Activated CD4-positive, alpha-beta T cell treated with anti-CD3 and anti-CD28 coated beads, Interleukin-2, amount 50 U/mL, for 16 hours (primary cell): ENCODE measurements around the gene ABHD18.
"Not testable (repeated sequence)": the region's sequence is repeated elsewhere in the genome, so short reads cannot be mapped to it uniquely, and the experiment has no call there.

Experiments
- DNase-seq: peaks from one replicate; pipeline ENCODE4 v3.0.0-alpha.2; 2020

The ABHD18 gene

DNA sequence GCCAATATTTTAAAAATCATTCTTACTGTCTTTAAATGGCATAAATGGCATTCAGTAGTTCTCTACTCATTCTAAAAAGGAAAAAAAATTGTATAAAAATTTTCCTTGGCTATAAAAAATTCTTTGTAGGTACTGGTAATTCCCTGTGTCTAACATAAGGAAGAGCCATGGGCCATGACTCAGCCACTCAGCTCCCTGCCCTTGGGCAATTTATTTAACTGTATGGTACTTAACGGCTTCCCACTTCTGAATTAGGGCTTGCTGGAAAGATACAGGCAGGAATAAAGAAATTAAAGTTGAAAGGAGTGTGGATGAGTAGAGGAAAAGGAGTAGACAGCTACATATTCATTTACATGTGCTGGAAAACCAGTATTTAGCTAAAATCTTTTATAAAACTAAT lies 30.6 kb downstream of the ABHD18 start:
- DNase-seq: no peak

DNA sequence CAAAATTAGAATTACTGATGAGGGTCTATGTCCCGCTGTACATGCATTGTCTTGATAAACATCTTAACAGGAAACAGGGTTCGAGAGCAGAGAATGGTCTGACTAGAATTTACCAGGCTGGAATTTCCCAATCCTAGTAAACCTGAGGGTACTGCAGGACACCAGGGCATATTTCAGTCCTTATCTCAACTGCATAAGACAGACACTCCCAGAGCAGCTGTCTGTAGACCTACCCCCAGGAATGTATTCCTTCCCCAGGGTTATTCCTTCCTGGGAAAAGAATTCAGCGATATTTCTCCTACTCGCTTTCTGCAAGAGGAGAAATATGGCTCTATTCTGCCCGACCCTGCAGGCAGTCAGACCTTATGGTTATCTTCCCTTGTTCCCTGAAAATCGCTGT lies 31.3 kb downstream of the ABHD18 start:
- DNase-seq: not testable (repeated sequence)

DNA sequence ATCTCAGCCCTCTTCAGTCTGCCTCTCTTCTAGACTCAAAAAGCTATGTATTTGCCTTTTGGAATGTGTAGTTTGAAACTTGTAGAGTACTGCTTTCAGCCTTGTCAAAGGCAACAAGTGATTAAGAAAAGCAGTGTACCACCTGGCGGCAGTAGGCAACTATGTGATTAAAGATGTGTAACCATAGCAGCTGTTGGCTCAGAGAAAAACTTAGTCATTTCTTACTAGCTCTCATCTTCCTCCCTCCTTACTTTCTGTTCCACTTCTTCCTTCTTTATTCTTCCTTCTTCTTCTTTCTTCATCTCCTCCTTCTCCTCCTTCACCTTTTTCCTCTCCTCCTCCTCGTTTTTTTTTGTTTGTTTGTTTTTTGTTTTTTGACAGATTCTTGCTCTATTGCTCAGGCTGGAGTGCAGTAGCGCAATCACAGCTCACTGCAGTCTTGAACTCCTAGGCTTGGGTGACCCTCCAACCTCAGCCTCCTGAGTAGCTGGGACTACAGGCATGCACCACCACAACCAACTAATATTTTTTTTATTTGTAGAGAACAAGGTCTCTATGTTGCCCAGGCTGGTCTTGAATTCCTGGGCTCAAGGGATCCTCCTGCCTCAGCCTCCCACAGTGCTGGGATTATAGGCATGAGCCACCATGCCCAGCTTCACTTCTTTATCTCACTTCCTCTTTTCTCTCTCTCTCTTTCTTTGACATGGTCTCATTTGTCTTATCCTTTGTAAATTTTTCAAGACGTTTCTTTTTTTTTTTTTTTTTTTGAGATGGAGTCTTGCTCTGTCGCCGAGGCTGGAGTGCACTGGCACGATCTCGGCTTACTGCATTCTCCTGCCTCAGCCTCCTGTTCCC lies 32.6 kb downstream of the ABHD18 start:
- DNase-seq: peak; percentile 64

DNA sequence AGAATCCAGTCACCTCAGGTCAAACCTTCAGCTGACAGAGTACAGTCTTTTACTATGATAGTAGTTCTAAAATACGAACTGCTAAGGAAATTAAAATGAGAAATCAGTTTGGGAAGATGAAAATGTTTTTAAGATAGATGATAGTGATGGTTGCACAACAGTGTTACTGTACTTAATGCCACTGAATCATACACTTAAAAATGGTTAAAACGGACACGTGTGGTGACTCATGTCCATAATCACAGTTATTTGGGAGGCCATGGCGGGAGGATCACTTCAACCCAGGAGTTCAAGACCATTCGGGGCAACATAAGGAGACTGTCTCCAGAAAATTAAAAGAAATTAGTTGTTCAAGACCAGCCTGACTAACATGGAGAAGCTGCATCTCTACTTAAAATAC lies 41.4 kb downstream of the ABHD18 start:
- DNase-seq: no peak

DNA sequence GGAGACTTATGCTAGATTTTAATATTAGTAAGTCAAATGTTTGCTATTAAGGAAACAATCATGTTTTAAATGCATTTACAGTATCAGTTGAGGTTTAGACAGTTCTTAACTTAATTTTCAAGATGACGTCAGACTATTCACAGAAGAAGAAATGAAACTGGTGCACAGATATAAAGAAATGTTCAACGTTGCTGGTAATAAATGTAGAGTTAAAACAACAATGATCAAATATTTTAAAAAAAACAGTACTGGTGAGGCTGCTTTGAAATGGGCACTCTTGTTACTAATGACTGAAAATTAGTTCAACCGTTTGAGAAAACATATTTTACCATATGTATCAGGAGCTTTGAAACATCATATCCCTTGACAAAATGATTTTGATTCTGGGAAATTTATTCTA lies 44.2 kb downstream of the ABHD18 start:
- no peak for DNase-seq

DNA sequence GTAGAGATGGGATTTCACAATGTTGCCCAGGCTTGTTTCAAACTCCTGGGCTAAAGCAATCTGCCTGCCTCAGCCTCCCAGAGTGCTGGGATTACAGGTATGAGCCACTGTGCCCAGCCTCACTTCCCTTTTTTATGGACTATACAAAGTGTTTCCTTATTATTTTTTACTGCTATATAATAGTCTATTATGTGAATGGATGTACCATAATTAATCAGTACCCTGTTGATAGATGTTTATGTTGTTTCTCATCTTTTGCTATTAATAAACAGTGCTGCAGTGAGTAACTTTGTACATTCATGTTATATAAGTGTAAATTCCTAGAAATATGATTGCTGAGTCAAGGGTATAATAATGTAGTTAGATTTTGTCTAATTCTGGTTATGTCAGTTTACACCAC lies 60.1 kb downstream of the ABHD18 start:
- DNase-seq: no peak

DNA sequence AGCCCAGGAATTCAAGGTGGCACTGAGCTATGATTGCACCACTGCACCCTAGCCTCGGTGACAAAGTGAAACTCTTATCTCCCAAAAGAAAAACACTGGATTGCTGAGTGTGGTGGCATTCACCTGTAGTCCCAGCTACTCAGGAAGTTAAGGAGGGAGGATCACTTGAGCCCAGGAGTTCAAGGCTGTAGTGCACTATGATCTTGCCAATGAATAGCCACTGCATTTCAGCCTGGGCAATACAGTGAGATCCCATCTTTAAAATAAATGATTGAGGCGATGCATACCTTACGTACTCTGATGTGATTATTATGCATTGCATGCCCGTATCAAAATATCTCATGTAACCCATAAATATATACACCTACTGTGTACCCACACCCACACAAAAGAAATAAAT lies 64.7 kb downstream of the ABHD18 start:
- DNase-seq: no peak

DNA sequence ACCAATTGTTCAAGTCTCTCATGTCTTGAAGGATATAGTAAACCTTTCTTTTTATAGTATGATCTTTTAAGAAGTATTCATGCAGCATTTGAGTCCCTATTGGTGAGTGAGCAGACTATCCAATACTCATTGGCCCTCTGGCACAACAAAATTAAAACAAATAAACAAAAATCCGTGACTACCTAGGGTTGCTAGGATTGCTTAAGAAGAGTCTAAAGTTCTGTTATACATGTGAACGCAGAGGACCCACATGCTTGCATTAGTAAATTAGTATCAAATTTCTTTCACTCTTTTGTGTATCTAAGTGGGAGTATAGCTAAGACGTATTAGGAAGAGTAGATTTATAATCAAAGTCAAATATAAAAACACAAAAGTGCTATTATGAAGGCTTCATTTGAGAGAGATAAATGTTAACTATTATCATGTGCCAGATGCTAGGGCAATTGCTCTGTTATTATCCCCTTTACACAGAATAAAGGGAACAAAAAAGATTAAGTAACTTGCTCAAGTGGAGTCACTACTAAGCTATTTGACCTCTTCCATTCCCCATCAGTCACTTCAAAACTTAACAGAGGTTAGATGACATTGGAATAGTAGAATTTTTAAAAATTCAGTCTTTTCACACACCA lies 66.7 kb downstream of the ABHD18 start:
- no peak for DNase-seq

DNA sequence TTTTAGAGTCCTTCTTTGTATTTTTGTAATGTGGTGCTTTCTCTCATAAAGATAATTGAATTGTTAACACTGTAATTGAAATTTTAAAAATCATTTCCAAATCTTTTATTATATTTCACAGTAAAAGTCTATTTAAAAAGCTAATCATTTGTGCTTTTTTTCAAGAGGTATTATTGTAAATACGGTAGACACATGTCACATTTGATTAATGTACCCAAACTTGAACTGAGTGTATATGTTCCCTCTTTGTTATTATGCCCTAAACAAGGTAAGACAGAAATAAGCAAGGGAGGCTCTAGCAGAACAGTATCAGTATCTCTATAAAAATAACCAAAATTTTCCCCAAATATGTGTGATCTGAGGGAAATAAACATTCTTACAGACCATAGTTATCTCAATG lies 74.4 kb downstream of the ABHD18 start:
- DNase-seq: no peak

DNA sequence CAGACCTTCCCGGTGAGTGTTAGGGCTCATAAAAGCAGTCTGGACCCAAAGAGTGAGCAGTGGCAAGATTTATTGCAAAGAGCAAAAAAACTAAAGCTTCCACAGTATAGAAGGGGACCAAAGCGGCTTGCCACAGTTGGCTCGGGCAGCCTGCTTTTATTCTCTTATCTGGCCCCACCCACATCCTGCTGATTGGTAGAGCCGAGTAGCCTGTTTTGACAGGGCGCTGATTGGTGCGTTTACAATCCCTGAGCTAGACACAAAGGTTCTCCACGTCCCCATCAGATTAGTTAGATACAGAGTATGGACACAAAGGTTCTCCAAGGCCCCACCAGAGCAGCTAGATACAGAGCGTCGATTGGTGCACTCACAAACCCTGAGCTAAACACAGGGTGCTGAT lies 81.8 kb downstream of the ABHD18 start:
- DNase-seq: not testable (repeated sequence)

DNA sequence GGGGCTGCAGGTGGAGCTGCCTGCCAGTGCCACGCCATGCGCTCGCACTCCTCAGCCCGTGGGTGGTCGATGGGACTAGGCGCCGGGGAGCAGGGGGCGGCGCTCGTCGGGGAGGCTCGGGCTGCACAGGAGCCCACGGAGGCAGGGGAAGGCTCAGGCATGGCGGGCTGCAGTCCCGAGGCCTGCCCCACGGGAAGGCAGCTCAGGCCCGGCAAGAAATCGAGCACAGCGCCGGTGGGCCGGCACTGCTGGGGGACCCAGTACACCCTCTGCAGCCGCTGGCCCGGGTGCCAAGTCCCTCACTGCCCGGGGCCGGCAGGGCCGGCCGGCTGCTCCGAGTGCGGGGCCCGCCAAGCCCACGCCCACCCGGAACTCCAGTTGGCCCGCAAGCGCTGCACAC lies 82.3 kb downstream of the ABHD18 start:
- not testable (repeated sequence) for DNase-seq

DNA sequence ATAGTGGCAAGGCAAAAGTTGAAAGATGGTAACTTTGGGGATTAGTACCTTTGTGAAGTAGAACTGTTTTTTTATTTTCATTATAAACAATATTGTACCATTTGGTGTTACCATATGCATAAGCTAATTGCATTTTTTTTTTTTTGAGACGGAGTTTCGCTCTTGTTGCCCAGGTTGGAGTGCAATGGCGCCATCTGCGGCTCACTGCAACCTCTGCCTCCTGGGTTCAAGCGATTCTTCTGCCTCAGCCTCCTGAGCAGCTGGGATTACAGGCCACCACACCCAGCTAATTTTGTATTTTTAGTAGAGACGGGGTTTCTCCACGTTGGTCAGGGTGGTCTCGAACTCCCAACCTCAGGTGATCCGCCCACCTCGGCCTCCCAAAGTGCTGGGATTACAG lies 86.0 kb downstream of the ABHD18 start:
- DNase-seq: not testable (repeated sequence)

DNA sequence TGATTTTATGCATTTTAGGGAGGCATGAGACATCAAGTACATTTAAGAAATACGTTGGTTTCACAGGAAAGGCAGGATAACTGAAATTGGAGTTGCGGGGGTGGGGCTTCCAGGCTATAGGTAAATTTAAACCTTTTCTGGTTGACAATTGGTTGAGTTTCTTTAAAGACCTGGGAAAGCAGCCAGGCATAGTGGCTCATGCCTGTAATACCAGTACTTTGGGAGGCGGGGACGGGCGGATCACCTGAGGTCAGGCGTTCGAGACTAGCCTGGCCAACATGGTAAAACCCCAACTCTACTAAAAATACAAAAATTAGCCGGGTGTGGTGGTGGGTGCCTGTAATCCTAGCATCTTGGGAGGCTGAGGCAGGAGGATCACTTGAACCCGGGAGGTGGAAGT lies 89.7 kb downstream of the ABHD18 start:
- not testable (repeated sequence) for DNase-seq

DNA sequence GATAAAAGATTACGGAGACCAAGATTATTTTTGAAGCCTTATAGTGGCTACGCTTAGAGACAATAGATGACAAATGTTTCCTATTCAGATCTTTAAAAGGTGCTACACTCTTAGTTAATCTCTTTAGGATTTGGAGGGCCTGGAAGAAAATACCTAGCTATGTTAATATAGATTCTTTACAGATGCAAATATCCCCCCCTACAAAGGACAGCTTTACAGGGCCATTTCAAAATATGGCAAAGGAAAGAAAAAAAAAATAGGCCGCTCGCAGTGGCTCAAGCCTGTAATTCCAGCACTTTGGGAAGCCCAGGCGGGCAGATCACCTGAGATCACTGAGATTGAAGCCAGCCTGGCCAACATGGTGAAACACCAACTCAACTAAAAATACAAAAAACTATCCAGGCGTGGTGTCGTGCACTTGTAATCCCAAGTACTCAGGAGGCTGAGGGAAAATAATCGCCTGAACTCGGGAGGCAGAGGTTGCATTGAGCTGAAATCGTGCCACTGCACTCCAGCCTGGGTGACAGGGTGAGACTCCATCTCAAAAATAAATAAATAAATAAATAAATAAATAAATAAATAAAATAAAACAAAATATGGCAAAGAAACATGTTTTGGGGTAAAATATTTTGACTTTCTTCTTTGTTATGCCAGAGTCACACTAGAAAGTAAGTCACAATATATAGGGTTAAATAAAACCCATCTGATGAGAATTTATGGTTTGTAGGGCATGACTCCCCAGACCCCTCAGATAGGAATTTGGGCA lies 90.4 kb downstream of the ABHD18 start:
- not testable (repeated sequence) for DNase-seq

DNA sequence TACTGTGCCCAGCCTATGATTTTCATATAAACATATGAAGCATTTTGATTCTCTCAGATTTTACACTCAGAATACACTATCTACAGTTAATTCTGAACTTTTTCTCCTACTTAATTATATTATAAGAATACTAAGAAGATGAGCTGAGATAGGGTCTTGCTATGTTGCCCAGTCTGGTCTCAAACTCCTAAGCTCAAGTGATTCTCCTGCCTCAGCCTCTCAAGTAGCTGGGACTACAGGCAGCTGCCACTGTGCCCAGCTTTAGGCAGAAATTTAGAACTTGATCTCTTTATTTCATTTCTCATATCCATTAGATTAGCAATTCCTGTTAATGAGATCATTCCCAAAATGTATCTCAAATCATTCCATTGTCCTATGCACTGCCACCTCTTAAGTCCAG lies 91.2 kb downstream of the ABHD18 start:
- no peak for DNase-seq

DNA sequence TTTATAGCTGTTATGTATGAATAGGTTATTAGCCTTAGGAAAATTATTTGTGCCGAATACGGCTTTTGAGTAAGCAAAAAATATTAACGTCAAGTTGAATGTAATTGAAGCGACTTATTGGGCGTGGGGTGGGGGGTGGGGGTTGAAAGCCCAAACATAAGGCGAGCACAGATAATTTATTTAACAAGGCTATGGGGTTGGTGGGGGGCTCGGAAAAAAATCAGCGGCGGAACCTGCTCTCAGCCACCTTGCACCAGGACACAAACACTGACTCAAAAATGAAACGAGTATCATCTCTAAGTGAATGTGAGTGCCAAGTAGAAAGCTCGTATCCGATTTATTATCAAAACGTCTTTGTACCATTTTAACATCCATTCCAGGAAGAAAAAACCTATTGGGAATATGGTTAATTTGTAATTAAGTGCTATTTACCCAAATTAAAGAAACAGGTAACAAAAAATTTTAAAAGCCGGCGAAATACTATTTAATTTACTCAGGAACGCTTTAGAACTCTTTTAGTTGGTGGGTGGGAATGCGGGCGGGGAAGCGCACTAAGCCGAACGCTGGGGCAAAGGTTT lies 95.0 kb downstream of the ABHD18 start:
- DNase-seq: peak; percentile 2

DNA sequence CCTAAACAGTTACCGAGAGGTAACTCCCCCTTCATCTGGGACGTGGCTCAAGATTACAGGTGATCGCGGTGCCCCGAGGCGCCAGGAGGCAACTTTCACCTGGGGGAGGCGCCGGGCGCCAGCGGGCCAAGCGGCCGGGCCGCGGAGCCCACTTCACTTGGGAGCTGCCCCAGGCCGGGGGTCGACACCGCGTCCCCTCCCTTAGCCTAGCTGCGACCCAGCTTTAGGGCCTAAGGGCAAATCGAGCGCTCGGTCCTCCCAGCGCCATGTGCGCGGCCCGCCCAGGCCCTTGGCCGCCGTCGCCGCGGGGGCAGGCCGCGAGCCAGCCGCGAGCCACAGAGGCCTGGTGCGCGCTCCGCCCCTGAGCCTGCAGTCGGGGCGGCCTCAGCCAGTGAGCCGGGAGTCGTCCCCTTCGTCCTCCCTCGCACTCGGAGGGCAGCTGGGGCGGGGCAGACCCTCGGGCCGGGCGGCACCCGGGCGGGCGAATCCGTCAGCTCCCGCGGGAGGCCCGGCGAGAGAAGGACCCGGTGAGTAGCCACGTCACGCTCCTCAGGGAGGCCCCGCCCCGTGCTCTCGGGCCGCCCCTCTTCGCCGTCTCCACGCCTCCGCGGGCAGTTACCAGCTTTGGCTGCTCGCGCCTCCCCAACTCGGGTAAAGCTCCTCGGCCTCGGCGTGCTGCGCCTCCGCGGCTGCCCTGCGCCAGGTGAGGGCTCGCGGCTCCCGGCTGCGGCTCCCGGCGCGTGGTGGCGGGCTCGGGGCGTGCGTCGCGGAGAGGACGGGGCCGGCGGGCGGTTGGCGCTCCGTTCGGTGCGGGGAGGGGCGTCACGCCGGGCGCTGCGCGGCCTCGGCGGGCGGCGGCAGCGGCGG lies 95.7 kb downstream of the ABHD18 start, which contains the start of gene LARP1B:
TSS of gene LARP1B (plus strand) at position 614 of the 867 bp plus-strand sequence. CDS start 13,640 bp downstream, outside the sequence.
- DNase-seq: peak; percentile 97

DNA sequence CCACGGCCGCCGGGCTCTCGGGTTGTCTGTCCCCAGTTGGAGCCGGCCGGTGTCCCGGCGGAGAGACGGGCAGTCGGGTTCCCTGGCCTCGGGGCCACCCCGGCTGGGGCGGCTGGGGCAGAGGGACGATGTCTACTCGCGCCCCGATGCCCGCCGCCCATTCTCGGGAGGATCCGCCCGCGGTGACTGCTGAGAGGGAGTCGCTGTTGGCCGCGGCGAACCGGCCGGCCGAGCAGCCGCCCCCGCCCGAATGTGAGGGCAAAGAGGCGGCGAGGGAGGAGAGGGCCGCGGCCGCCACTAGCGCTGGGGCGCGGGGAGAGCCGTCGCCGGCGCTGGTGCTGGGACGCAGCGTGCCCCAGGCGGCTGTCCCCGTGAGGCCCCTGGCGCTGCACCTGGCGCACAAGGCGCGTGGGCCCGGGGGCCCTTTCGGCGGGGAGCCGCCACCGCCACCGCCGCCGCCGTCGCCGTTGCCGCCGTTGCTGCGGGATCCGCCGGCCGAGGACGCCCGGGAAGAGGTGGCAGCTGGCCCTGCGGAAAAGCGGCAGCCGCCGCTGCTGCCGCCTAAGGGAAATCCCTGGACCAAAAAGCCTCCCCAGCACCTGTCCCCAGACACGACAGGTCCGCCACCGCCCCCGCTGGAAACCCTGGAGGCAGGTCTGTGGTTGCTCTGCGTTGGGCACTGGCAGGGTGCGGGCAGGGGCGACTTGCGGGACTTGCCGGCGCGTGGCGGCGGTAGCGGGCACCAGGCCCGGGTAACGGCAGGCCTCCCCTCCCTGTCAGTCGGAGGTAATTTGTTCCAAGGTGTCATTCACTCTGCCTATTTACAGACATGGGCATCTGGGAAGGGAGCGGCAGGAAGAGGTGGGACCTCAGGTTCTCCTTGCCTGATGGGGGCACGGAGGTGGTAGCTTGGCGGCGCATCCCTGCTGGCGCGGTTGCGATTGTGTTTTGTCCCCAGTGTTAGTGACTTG lies 96.6 kb downstream of the ABHD18 start:
- peak; percentile 55 for DNase-seq

DNA sequence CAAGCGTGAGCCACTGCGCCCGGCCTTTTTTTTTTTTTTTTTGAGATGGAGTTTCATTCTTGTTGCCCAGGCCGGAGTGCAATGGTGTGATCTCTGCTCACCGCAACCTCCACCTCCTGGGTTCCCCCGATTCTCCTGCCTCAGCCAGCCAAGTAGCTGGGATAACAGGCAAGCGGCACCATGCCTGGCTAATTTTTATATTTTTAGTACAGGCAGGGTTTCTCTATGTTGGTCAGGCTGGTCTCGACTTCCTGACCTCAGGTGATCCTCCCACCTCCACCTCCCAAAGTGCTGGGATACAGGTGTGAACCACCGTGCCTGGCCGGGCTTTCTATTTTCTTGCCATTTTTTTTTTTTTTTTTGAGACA lies 101.2 kb downstream of the ABHD18 start:
- not testable (repeated sequence) for DNase-seq

DNA sequence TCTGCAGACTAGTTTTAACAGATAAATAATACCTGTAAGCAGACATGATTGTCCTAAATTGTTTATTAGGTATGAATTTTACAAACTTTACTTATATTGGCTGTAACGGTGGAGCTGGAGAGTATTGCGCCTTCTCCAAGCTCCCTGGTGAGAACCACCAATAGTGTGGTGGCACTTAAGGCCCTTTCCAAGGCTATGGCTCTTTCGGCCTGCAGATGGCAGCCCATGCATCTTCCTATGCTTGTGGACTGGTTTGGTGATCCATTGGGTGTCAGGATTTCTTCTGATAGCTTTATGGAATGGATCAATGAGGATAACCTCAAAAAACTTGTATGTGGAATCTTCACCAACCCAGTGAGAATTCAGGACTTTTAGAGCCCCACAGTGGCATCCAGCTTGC lies 103.7 kb downstream of the ABHD18 start:
- DNase-seq: peak; percentile 23

DNA sequence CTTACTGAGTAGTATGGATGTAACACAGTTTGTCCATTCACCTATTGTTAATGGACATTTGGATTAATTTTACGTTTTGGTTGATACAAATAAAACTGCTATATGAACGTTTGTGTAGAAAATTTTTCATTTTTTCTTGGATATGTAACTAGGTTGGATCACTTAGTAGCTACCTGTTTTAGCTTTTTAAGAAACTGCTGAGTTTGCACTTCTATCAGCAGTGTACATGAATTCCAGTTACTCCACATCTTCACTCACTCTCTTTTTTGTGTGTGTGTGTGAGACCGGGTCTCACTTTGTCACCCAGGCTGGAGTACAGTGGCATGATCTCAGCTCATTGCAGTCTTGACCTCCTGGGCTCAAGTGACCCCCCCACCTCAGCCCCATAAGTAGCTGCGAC lies 111.3 kb downstream of the ABHD18 start:
- no peak for DNase-seq
